Activated CD4-positive, CD25-positive, alpha-beta regulatory T cell treated with anti-CD3 and anti-CD28 coated beads, Interleukin-2, amount 50 U/mL, for 24 hours (primary cell): ENCODE data around the gene SKAP2.

Experiments
- ATAC-seq, 2 donors: fragments of 150-1000 bp; cut with Tn5 transposase; one replicate each; pipeline ENCODE4 v1.10.0; 2021; ENCODE audit warnings: mild to moderate bottlenecking in 1 of 2, moderate library complexity in 1 of 2

SKAP2 gene

GRCh38 chr7:26691406-26691805 is 173.0 kb downstream of the SKAP2 start:
- ATAC-seq, result no peak

GRCh38 chr7:26690135-26690805 is 174.1 kb downstream of the SKAP2 start:
- no peak for ATAC-seq

GRCh38 chr7:26688936-26689506 is 175.4 kb downstream of the SKAP2 start:
- no peak for ATAC-seq

- ATAC-seq, result no peak
Measured at GRCh38 chr7:26688388-26688787, 176.0 kb downstream of the SKAP2 start.

GRCh38 chr7:26687032-26687431 is 177.4 kb downstream of the SKAP2 start:
- ATAC-seq, result no peak

- ATAC-seq, result no peak
Measured at GRCh38 chr7:26686448-26686981, 177.9 kb downstream of the SKAP2 start.

GRCh38 chr7:26685606-26686005 is 178.8 kb downstream of the SKAP2 start:
- no peak for ATAC-seq

GRCh38 chr7:26684447-26684846 is 179.9 kb downstream of the SKAP2 start:
- ATAC-seq, result no peak

- ATAC-seq, result no peak
Measured at GRCh38 chr7:26683277-26683676, 181.1 kb downstream of the SKAP2 start.

GRCh38 chr7:26681819-26682418 is 182.5 kb downstream of the SKAP2 start:
- peak in 1 of 2 donors; percentile 33 for ATAC-seq

GRCh38 chr7:26680587-26680986 is 183.8 kb downstream of the SKAP2 start:
- ATAC-seq, result no peak

- no peak for ATAC-seq
Measured at GRCh38 chr7:26675143-26675887, 189.1 kb downstream of the SKAP2 start.

- no peak for ATAC-seq
Measured at GRCh38 chr7:26673858-26674257, 190.5 kb downstream of the SKAP2 start.

GRCh38 chr7:26673271-26673670 is 191.1 kb downstream of the SKAP2 start:
- ATAC-seq, result no peak

- no peak for ATAC-seq
Measured at GRCh38 chr7:26670841-26671240, 193.5 kb downstream of the SKAP2 start.

GRCh38 chr7:26670290-26670689 is 194.1 kb downstream of the SKAP2 start:
- no peak for ATAC-seq

- no peak for ATAC-seq
Measured at GRCh38 chr7:26668821-26669220, 195.6 kb downstream of the SKAP2 start.

- ATAC-seq, result peak; percentile 25 to 51
Measured at GRCh38 chr7:26667514-26668133, 196.8 kb downstream of the SKAP2 start.

GRCh38 chr7:26664735-26665416 is 199.5 kb downstream of the SKAP2 start:
- no peak for ATAC-seq

- ATAC-seq, result no peak
Measured at GRCh38 chr7:26664274-26664673, 200.1 kb downstream of the SKAP2 start.

GRCh38 chr7:26663874-26664273 is 200.5 kb downstream of the SKAP2 start:
- no peak for ATAC-seq

GRCh38 chr7:26662646-26663045 is 201.7 kb downstream of the SKAP2 start:
- no peak for ATAC-seq
